MM.1S (cell line): ENCODE measurements around the gene ADAMTSL3.

Source experiments
- CTCF ChIP-seq: fragments of 300-600 bp; sonication (generic); IDR thresholded peaks from 2 replicates; pipeline ENCODE4 v1.5.1; 2016; ENCODE audit warnings: antibody characterized with exemption, low read length, mixed read lengths
- EZH2 ChIP-seq: fragments of 300-600 bp; sonication (generic); optimal IDR thresholded peaks from 2 replicates; pipeline ENCODE3; 2017; ENCODE audit warnings: low read depth, mild to moderate bottlenecking, antibody characterized with exemption, low read length, mixed read lengths
- EZH2phosphoT487 ChIP-seq: fragments of 300-600 bp; sonication (generic); IDR thresholded peaks from 2 replicates; pipeline ENCODE4 v1.6.1; 2018; ENCODE audit warnings: antibody characterized with exemption, low read length

- TF ChIP-seq CTCF, result no peak
- no peak for TF ChIP-seq EZH2phosphoT487
- no peak for TF ChIP-seq EZH2
These were observed 19.5 kb downstream of the ADAMTSL3 start for GRCh38 chr15:83673385-83673784.
